Hepatocyte (in vitro differentiated cells): ENCODE measurements around the gene CTNND2.

Source experiments
- EZH2 ChIP-seq: fragments of 200-600 bp; sonication (generic); IDR thresholded peaks from 2 replicates; pipeline ENCODE4 v1.6.1; 2016; ENCODE audit warnings: antibody characterized with exemption, mild to moderate bottlenecking, borderline replicate concordance
- EZH2phosphoT487 ChIP-seq: fragments of 200-600 bp; sonication (generic); IDR thresholded peaks from one replicate; pipeline ENCODE4 v1.6.1; 2018; ENCODE audit warnings: antibody characterized with exemption, mild to moderate bottlenecking, low read depth, moderate library complexity; ENCODE audit not compliant: unreplicated experiment, severe bottlenecking
- TF ChIP-seq, protein P1 (sequence below): fragments of 200-600 bp; sonication (generic); IDR thresholded peaks from 2 replicates; pipeline ENCODE4 v1.5.1; 2016; ENCODE audit warnings: antibody characterized with exemption, mild to moderate bottlenecking; ENCODE audit not compliant: poor library complexity

DNA sequence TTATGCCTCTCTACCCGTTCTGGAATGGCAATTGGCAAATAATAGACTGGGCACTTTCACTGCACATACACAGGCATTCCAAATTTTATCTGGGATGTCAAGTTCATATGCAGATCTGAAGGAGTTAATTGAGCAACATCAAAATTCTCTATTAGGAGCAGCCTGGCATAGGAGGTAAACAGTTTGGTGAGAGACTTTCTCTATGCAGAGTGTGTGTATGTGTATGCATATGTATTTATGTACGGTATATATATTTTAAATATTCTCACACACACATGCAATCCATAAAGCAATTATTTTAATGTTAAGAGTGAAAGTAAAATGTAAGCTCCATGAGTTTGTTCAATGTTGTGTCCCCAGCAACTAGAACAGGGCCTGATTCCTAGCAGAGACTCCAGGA is 517.8 kb downstream of the CTNND2 start:
- TF ChIP-seq EZH2phosphoT487 (no peak), EZH2 (no peak)
- TF ChIP-seq, protein P1, sequence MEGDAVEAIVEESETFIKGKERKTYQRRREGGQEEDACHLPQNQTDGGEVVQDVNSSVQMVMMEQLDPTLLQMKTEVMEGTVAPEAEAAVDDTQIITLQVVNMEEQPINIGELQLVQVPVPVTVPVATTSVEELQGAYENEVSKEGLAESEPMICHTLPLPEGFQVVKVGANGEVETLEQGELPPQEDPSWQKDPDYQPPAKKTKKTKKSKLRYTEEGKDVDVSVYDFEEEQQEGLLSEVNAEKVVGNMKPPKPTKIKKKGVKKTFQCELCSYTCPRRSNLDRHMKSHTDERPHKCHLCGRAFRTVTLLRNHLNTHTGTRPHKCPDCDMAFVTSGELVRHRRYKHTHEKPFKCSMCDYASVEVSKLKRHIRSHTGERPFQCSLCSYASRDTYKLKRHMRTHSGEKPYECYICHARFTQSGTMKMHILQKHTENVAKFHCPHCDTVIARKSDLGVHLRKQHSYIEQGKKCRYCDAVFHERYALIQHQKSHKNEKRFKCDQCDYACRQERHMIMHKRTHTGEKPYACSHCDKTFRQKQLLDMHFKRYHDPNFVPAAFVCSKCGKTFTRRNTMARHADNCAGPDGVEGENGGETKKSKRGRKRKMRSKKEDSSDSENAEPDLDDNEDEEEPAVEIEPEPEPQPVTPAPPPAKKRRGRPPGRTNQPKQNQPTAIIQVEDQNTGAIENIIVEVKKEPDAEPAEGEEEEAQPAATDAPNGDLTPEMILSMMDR = no peak
